Effector memory CD8-positive, alpha-beta T cell (primary cell): ENCODE results near the gene FXYD6.
A peak's percentile ranks its signal among the peaks of the same experiment; 100 is the strongest.

Experiments
- ATAC-seq: fragments of 150-1000 bp; cut with Tn5 transposase; replicated peaks from 2 replicates; pipeline ENCODE4 v1.10.0; 2021; ENCODE audit warnings: mild to moderate bottlenecking, moderate library complexity
- DNase-seq, 3 experiments: peaks; one replicate each; pipeline ENCODE4 v3.0.0; 2021
- H3K27ac Mint-ChIP-seq, 2 donors: one replicate each; pipeline ENCODE4 v1.8.0; 2022; ENCODE audit warnings: mild to moderate bottlenecking in 2 of 2, mixed read lengths in 2 of 2, moderate library complexity in 2 of 2
- H3K27me3 Mint-ChIP-seq, 2 donors: one replicate each; pipeline ENCODE4 v1.8.0; 2022; ENCODE audit warnings: mixed read lengths in 2 of 2
- H3K36me3 Mint-ChIP-seq: one replicate; pipeline ENCODE4 v1.8.0; 2022; ENCODE audit warnings: mild to moderate bottlenecking, moderate library complexity, mixed read lengths; ENCODE audit not compliant: insufficient read depth
- H3K4me1 Mint-ChIP-seq, 2 donors: one replicate each; pipeline ENCODE4 v1.8.0; 2022; ENCODE audit warnings: low read depth in 2 of 2, mixed read lengths in 2 of 2
- H3K4me3 Mint-ChIP-seq, 2 donors: one replicate each; pipeline ENCODE4 v1.8.0; 2022; ENCODE audit warnings: mild to moderate bottlenecking in 2 of 2, mixed read lengths in 2 of 2, moderate library complexity in 2 of 2
- H3K9me3 Mint-ChIP-seq, 2 donors: one replicate each; pipeline ENCODE4 v1.8.0; 2022; ENCODE audit warnings: mixed read lengths in 2 of 2

The FXYD6 gene

DNA sequence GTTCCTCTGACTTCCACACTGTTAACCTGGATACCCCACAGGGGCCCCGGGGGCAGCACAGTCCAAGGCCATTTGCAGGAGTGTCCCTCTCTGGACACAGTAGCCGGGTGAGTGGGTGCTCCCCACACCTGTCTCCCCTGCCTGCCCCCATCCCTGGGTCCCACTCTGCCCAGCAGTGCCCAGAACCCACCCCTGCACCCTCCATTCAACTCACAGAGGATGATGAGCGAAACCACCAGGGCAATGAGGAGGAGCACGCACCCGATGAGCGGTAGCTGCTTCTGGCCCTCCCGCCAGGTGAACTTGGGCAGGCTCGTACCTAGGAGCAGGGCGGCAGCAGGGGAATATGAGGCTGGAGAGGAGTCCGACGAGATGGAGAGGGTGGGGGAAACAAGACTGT lies 40.5 kb upstream of the FXYD6 start:
- Mint-ChIP-seq H3K27ac (no peak overlapping the region), H3K27me3 (peaks cover 0 to 13% of the 10 kb centered on the region in 2 donors), H3K4me3 (no peak overlapping the region), H3K9me3 (no peaks in the 10 kb centered on the region), H3K4me1 (peaks cover 0 to 4% of the 10 kb centered on the region in 2 donors), H3K36me3 (peaks cover 4% of the 10 kb centered on the region)
- no peak for ATAC-seq
- no peak for DNase-seq

DNA sequence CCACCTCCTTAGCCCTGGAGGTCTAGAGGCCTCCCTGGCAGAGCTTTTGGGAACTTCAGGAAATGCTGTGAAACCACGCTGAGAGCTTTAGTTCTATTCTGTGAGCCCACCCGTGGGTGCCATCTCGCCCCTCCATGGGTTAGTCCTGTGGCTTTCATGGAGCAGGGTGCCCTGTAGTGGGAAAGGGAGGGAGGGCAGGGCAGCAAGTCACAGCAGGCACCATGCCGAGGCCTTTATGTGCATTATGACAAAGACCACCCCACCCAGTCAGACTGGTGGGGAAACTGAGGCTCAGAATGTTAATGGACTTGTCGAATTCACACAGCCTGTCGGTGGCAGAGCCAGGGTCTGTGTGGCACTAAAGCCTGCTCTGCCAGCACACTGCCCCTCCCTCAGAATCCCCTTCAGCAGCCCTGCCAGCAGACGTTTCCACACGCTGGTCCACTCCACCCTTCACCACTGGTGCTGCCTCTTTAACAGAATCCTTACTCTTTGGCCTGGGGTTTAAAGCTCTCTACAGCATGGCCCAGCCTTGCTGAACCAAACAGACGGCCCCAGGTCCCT lies 39.3 kb upstream of the FXYD6 start:
- peaks cover 4% of the 10 kb centered on the region for H3K36me3 Mint-ChIP-seq
- H3K27ac Mint-ChIP-seq = no peak overlapping the region
- H3K4me1 Mint-ChIP-seq = peaks cover 0 to 8% of the 10 kb centered on the region in 2 donors
- H3K27me3 Mint-ChIP-seq = peaks cover 0 to 13% of the 10 kb centered on the region in 2 donors
- DNase-seq = no peak
- H3K9me3 Mint-ChIP-seq = no peaks in the 10 kb centered on the region
- no peak for ATAC-seq
- no peak overlapping the region for H3K4me3 Mint-ChIP-seq

DNA sequence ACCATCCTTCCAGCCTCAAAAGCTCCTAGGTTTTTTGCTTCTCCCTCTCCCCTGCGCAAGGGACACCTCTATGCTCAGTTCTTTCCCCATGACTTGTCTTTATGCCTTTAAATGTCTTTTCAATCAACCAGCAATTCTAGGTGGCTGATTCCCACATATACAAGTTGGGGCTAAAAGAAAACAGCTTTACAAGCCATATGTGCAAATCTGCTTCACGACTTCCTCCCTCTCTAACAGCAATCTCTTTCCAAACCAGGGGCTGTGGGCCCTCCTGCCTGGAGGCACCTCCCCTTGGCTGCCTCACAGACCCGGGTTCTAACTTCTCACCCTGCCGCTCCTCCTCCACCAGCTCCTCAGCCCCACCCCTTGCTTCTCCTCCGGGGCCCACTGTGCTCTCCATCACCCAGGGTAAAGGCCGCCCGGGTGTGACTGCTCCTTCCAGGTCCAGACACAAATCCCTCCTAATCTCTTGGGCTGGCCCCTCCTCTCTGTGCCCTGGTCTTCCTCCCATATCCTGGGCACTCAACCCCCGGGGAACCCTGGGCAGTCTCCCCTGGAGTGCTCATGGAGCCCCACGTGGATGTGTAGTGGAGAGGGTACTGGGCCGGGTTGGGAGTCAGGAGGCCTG lies 38.6 kb upstream of the FXYD6 start:
- Mint-ChIP-seq H3K27ac (no peak overlapping the region), H3K9me3 (no peaks in the 10 kb centered on the region), H3K36me3 (peaks cover 4% of the 10 kb centered on the region), H3K4me3 (no peak overlapping the region), H3K4me1 (peaks cover 0 to 8% of the 10 kb centered on the region in 2 donors), H3K27me3 (peaks cover 0 to 13% of the 10 kb centered on the region in 2 donors)
- no peak for ATAC-seq
- DNase-seq = no peak

DNA sequence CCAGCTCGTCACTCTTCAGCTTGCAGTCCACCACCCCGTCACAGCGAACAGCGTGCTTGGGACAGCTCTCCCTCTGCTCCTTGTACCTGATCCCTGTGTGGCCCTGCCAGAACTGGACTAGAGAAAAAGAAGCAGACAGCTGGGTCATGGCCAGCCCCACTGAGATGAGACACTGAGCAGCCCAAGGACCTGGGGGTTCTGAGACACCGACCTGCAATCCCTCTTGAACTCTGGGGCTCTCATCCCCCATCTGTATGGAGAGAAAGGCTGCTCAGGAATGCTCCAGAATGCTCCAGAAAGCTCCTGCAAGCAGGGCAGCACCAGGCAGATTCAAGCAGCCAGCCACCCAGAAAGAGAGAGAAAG lies 37.9 kb upstream of the FXYD6 start:
- Mint-ChIP-seq H3K4me3 (no peak overlapping the region), H3K9me3 (no peaks in the 10 kb centered on the region), H3K4me1 (peaks cover 0 to 8% of the 10 kb centered on the region in 2 donors), H3K27ac (no peak overlapping the region), H3K36me3 (peaks cover 7% of the 10 kb centered on the region), H3K27me3 (peaks cover 0 to 13% of the 10 kb centered on the region in 2 donors)
- DNase-seq (no peak), ATAC-seq (no peak)

DNA sequence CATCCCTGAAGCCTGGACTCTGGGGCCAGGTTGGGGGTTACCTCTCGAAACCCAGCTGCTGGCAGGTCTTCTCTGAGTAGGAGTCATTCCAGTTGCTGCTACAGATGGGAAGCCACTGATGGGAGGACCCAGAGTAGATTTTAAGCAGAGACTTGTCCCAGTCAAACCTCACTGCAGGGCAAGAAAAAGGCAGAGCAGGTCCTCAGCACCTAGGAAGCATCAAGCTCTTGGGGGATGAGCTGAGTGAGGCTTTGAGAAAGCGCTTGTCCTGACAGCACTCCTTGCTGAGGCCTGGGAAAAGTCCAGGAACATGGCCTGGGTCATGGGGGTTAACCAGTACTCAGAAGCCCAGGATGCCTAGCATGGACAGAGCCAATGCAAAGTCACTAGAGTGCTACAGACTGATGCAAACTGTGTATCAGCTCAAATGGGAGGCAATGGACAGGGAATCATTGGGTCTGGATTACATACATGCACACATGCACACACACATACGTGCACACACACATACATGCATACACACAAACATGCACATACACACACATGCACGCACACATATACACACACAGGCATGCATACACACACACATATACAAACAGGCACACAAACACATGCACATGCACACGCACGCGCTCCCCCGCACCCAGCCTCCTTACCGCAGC lies 37.4 kb upstream of the FXYD6 start:
- peaks cover 7% of the 10 kb centered on the region for H3K36me3 Mint-ChIP-seq
- H3K9me3 Mint-ChIP-seq = no peaks in the 10 kb centered on the region
- no peak for ATAC-seq
- DNase-seq = no peak
- no peak overlapping the region for H3K27ac Mint-ChIP-seq
- peaks cover 0 to 8% of the 10 kb centered on the region in 2 donors for H3K4me1 Mint-ChIP-seq
- no peak overlapping the region for H3K4me3 Mint-ChIP-seq
- peaks cover 0 to 13% of the 10 kb centered on the region in 2 donors for H3K27me3 Mint-ChIP-seq

DNA sequence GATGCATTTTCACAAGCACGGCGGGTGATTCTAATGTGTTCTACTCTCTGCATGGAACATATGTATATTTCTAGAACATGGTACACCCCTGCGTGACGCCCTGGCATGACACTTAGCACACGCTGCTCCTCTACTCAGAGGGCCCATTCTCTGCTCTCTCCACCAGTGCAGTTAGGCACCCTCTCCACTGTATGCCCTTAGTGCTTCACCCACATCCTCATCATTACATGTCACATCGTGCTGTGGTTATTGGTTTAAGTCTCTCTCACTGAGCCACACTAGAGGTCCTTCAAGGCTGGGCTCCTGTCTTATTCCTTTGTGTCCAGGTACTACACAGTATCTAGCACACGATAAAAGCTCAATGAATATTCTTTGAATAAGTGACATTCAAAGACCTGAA lies 36.0 kb upstream of the FXYD6 start:
- Mint-ChIP-seq H3K36me3 (peaks cover 7% of the 10 kb centered on the region), H3K9me3 (no peaks in the 10 kb centered on the region), H3K4me3 (no peak overlapping the region), H3K27ac (no peak overlapping the region), H3K4me1 (peaks cover 4 to 15% of the 10 kb centered on the region in 2 donors), H3K27me3 (peaks cover 0 to 13% of the 10 kb centered on the region in 2 donors)
- no peak for ATAC-seq
- DNase-seq = no peak

DNA sequence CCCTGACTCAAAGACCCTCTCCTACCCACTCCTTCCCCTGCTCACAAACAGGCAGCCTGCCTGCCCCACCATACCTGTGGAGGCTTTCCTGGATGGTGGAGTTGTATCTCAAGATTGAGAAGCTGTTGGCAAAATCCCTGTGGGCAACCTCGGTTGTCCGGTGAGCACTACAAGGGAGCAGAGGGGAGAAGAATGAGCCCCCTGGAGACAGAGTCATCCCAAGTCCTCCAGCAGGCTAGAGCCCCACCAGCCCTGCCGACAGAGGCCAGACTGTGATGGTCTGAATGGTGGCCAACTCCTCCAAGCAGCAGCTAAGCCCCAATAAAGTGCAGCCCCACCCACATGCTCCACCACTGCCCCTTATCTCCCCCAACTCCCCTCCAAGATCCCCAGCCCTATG lies 35.2 kb upstream of the FXYD6 start:
- DNase-seq (no peak), ATAC-seq (no peak)
- peaks cover 9 to 18% of the 10 kb centered on the region in 2 donors for H3K4me1 Mint-ChIP-seq
- H3K27ac Mint-ChIP-seq = no peak overlapping the region
- H3K4me3 Mint-ChIP-seq = no peak overlapping the region
- no peaks in the 10 kb centered on the region for H3K9me3 Mint-ChIP-seq
- H3K36me3 Mint-ChIP-seq = peaks cover 7% of the 10 kb centered on the region
- peaks cover 0 to 13% of the 10 kb centered on the region in 2 donors for H3K27me3 Mint-ChIP-seq

DNA sequence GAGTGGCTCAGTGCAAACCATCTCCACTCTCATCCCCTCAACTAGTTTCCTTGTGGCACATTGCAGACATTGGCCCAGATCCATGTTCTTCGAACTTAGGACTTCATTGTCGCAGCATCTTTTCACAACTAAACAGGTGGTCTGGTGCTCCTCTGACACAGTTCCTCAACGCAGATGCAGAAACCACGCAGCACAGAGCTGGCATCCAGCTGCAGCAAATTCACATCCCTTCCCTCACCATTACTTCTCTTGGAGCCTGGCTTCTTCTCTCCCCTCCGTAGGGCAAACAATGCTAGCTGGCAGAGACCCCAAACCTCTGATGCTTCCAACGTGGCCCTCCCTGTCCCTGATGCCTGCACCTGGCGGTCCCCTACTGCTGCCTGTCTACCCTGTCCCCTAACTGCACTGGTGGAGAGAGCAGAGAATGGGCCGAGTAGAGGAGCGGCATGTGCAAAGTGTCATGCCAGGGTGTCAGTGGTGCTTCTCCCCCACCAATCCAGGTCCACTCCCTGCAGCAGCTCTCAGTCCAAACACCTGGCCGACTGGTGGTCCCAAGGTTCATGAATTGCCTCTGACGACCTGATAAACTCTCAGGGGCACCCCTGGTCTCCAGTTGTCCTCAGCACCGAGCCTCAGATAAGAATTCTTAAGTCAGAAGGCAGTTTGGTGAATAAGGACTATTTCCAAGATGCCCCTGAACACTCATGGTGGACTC lies 34.6 kb upstream of the FXYD6 start:
- Mint-ChIP-seq H3K36me3 (peaks cover 4% of the 10 kb centered on the region), H3K27ac (no peak overlapping the region), H3K4me1 (peaks cover 9 to 18% of the 10 kb centered on the region in 2 donors), H3K4me3 (no peak overlapping the region), H3K27me3 (peaks cover 0 to 7% of the 10 kb centered on the region in 2 donors), H3K9me3 (no peaks in the 10 kb centered on the region)
- ATAC-seq (no peak), DNase-seq (no peak)

DNA sequence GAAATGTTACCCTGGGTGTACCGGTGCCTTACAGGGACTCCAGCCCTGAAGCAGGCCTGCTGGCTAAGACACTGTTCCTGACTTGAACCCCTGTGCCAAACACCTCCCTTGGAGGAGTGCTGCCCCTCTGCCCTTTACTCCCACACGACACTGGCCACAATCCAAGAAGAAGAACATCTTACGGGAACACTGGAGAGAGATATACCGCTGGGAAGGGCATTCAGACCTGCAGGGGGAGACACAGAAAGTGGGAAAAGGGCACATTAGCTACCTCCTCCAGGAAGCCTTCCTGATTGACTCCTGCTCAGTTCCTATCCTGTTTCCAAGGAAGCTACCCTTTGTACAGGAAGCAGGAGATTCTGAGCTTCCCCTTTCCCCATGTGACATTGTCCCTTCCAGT lies 34.1 kb upstream of the FXYD6 start:
- ATAC-seq (no peak), DNase-seq (no peak)
- Mint-ChIP-seq H3K4me3 (no peak overlapping the region), H3K27me3 (peaks cover 0 to 6% of the 10 kb centered on the region in 2 donors), H3K27ac (no peak overlapping the region), H3K9me3 (no peaks in the 10 kb centered on the region), H3K36me3 (peaks cover 4% of the 10 kb centered on the region), H3K4me1 (peaks cover 9 to 17% of the 10 kb centered on the region in 2 donors)

DNA sequence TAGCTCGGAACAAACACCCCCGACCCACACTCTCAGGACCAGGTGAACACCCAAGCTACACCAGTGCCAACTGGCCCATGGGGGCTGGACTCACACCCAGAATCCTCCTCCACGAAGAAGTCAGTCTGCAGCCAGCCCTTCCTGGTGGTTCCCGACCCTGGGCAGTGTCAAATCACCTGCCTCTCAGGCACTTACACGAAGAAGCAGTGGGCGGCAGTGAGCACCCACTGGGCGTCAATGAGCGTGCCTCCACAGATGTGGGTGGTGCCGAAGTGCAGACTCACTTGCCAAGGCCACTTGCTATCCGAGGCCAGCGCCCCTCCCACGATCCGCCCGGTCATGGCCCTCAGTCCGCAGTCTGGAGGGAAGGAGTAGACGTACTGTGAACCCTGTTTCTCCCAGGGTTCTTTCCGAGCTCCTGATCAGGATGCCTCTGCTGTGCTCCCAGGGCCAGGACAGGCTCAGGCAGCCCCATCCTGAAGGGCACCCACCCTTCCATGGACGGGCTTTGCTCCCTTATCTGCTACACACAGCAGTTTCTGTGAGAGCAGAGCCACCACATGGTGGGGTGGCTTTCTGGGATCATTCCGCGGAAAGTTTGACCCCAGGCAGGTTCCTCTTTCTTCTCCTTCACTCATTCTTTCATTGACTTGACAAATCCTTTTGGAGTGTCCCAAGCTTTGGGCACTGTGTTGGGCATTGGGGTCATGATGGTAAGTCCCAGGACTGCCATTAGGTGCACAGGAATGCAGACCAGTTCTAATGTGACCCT lies 33.3 kb upstream of the FXYD6 start:
- Mint-ChIP-seq H3K27me3 (peaks cover 0 to 6% of the 10 kb centered on the region in 2 donors), H3K4me1 (peaks cover 9 to 15% of the 10 kb centered on the region in 2 donors), H3K27ac (peak overlapping the region in 1 of 2 donors; percentile 71), H3K4me3 (no peak overlapping the region), H3K9me3 (no peaks in the 10 kb centered on the region), H3K36me3 (peaks cover 4% of the 10 kb centered on the region)
- no peak for ATAC-seq
- DNase-seq = no peak

DNA sequence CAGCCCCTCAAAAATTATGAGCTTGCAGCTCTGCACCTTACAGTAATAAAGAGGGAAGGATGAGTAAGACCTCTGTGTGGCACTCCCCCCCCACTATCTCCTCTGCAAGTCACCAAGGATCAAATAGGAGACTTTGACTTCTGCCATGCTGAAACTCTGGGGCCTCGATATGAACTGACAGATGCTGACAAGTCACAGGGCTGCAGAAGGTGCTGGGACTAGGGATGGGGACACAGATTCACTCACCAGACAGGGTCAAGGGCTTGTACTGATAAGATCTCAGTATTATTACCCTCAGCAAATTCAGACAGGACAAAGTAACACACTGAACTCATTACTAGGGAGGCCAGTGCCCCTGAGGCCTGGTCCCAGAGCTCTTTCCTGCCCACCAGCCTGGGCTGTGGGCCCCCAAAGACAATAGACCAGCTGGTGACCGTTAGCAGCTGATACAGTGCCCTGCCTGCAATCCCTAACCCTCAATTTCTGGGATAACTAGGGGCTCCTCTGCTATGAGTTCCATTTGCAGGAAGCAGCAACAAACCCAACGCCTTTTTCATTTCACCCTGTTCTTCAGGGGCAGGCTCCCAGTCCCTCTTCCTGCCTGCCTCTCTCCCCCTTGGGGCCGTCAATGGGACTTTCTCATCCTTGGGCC lies 32.6 kb upstream of the FXYD6 start:
- Mint-ChIP-seq H3K27ac (peak overlapping the region; percentile 27 to 71), H3K27me3 (peaks cover 0 to 6% of the 10 kb centered on the region in 2 donors), H3K4me3 (no peak overlapping the region), H3K36me3 (peaks cover 4% of the 10 kb centered on the region), H3K4me1 (peaks cover 9 to 15% of the 10 kb centered on the region in 2 donors), H3K9me3 (no peaks in the 10 kb centered on the region)
- ATAC-seq (no peak), DNase-seq (no peak)

DNA sequence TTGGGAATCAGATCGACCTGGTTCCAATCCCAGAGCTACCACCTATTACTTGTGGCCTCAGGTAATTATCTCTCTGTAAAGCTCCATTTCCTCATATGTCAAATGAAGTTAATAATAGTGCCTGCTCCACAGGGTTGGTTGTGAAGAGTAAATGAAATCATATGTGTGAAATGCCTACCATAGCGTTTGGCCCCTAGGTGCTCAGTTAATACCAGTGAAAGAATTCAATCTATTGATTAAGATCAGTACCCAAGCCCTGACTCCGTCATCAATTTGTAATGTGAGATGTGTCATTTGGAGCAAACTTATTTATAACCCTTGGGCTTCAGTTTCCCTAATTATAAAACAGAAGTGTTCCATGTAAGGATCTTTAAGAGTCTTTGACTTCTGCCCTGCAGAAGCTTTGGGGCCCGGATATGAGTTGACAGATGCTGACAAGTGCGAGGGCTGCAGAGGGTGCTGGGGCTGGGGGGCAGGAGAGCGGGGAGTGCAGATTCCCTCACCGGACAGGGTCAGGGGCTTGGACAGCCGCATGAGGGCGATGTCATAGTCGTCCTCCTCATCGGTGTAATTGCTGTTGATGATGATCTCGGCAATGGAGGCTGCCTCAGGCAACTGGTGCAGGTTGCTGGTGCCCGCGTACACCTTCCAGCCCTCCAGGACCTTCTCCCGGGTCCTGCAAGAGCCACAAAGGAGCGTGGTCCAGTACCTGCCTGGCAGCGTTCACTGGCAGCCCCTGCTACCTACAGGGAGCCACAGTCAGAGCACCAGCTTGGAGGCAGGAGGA lies 31.8 kb upstream of the FXYD6 start:
- no peak for ATAC-seq
- H3K27ac Mint-ChIP-seq = peak overlapping the region; percentile 27 to 44
- no peak for DNase-seq
- H3K9me3 Mint-ChIP-seq = no peaks in the 10 kb centered on the region
- peaks cover 9 to 15% of the 10 kb centered on the region in 2 donors for H3K4me1 Mint-ChIP-seq
- peaks cover 0 to 6% of the 10 kb centered on the region in 2 donors for H3K27me3 Mint-ChIP-seq
- no peak overlapping the region for H3K4me3 Mint-ChIP-seq
- H3K36me3 Mint-ChIP-seq = peaks cover 4% of the 10 kb centered on the region
